ENCODE measurements around the gene SCUBE1.

SCUBE1 gene

GRCh38 chr22:43179146-43179910 is 163.8 kb downstream of the SCUBE1 start:
- Histone ChIP-seq H3K27me3 (ENCODE audit: control insufficient read depth, insufficient read depth, low read length) (no peaks in the 10 kb centered on the region), H3K4me3 (ENCODE audit: low read length) (no peak overlapping the region), H3K27ac (ENCODE audit: low read length) (no peak overlapping the region), H3K36me3 (ENCODE audit: control insufficient read depth, insufficient read depth, low read length) (peaks cover 52% of the 10 kb centered on the region), H3K4me1 (ENCODE audit: control insufficient read depth, insufficient read depth, low read length) (no peaks in the 10 kb centered on the region), H3K9me3 (ENCODE audit: control insufficient read depth, insufficient read depth, low read length) (no peaks in the 10 kb centered on the region)
- no peak for DNase-seq (ENCODE audit: low read depth, low spot score)
- WGBS (ENCODE audit: insufficient coverage, insufficient read length): no CpG with 5 or more reads among the region's 25 CpGs

DNA sequence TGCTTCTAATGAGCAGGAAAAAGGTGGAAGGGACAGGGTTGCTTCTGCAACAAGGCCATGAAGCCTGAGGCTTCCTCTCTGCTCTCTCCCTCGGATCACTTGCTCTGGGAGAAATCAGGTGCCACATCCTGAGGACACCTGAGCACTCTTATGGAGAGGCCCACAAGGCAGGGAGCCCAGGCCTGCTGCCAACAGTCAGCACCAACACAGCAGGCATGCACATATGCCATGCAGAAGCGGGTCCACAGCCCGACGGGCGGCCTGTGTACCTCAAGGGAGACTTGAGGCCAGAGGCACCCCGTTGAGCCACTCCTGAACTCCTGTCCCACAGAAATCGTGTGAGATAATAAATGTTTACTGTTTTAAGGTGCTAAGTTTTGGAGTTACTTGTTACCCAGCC is 165.7 kb downstream of the SCUBE1 start:
- H3K4me3 ChIP-seq (ENCODE audit: low read length): no peak overlapping the region
- H3K27ac ChIP-seq (ENCODE audit: low read length): no peak overlapping the region
- no peaks in the 10 kb centered on the region for H3K27me3 ChIP-seq (ENCODE audit: control insufficient read depth, insufficient read depth, low read length)
- H3K36me3 ChIP-seq (ENCODE audit: control insufficient read depth, insufficient read depth, low read length): peaks cover 62% of the 10 kb centered on the region
- DNase-seq (ENCODE audit: low read depth, low spot score): no peak
- WGBS (ENCODE audit: insufficient coverage, insufficient read length): no CpG with 5 or more reads among the region's 7 CpGs
- H3K4me1 ChIP-seq (ENCODE audit: control insufficient read depth, insufficient read depth, low read length): no peaks in the 10 kb centered on the region
- no peaks in the 10 kb centered on the region for H3K9me3 ChIP-seq (ENCODE audit: control insufficient read depth, insufficient read depth, low read length)

DNA sequence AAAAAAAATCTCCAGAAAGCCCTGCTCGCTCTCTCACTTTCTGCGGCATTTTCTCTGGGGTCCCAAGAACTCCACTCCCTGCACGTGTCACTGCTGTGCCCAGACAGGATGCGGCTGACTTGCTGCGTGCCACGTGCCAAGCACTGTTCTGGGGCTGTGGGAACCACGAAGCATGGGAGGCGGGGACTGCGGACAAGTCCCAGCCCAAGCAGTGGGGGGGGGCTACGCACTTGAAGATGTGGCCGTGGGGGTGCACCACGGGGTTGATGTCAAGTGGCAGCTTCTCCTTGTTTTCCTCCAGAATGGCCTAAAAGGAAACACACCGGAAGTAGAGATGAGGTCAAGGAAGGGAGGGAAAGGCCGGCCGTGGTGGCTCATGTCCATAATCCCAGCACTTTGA is 167.1 kb downstream of the SCUBE1 start:
- no peak for DNase-seq (ENCODE audit: low read depth, low spot score)
- no peaks in the 10 kb centered on the region for H3K4me1 ChIP-seq (ENCODE audit: control insufficient read depth, insufficient read depth, low read length)
- no peaks in the 10 kb centered on the region for H3K27me3 ChIP-seq (ENCODE audit: control insufficient read depth, insufficient read depth, low read length)
- H3K9me3 ChIP-seq (ENCODE audit: control insufficient read depth, insufficient read depth, low read length): no peaks in the 10 kb centered on the region
- no CpG with 5 or more reads among the region's 15 CpGs for WGBS (ENCODE audit: insufficient coverage, insufficient read length)
- H3K4me3 ChIP-seq (ENCODE audit: low read length): no peak overlapping the region
- peaks cover 70% of the 10 kb centered on the region for H3K36me3 ChIP-seq (ENCODE audit: control insufficient read depth, insufficient read depth, low read length)
- no peak overlapping the region for H3K27ac ChIP-seq (ENCODE audit: low read length)

DNA sequence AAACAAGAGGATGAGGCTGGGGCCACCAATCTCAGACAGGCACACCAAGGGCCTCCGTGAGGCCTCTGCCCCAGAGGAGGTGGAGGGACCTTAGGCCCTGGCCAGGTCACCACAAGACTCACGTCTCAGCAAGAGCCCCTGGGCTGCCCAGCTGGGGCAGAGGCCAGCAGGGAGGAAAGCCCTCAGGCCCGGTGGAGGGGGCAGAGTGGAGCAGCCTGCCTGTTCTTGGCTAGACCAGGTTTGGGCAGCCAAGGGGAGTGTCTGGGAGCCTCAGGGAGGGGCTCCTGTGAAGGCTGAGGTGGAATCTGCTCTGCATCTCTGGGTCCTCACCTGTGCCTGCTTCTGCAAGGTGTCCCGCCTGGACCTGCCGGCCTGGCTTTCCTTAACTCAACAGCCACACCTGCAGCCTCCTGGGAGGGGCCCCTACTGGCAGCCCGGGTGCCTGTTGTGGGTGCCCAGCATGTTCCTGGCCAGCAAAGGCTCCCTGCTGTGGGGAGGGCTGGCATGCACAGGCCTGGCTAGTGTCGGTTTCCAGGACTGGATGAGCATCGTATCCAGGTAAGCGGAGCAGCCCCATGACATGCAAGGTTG is 168.1 kb downstream of the SCUBE1 start:
- Histone ChIP-seq H3K4me3 (ENCODE audit: low read length) (no peak overlapping the region), H3K36me3 (ENCODE audit: control insufficient read depth, insufficient read depth, low read length) (peaks cover 67% of the 10 kb centered on the region), H3K4me1 (ENCODE audit: control insufficient read depth, insufficient read depth, low read length) (no peaks in the 10 kb centered on the region), H3K27me3 (ENCODE audit: control insufficient read depth, insufficient read depth, low read length) (no peaks in the 10 kb centered on the region), H3K9me3 (ENCODE audit: control insufficient read depth, insufficient read depth, low read length) (no peaks in the 10 kb centered on the region), H3K27ac (ENCODE audit: low read length) (no peak overlapping the region)
- no CpG with 5 or more reads among the region's 9 CpGs for WGBS (ENCODE audit: insufficient coverage, insufficient read length)
- no peak for DNase-seq (ENCODE audit: low read depth, low spot score)

- no peak overlapping the region for H3K27ac ChIP-seq (ENCODE audit: low read length)
- no peak for DNase-seq (ENCODE audit: low read depth, low spot score)
- no peaks in the 10 kb centered on the region for H3K27me3 ChIP-seq (ENCODE audit: control insufficient read depth, insufficient read depth, low read length)
- no peaks in the 10 kb centered on the region for H3K9me3 ChIP-seq (ENCODE audit: control insufficient read depth, insufficient read depth, low read length)
- WGBS (ENCODE audit: insufficient coverage, insufficient read length): no CpG with 5 or more reads among the region's 39 CpGs
- H3K36me3 ChIP-seq (ENCODE audit: control insufficient read depth, insufficient read depth, low read length): peaks cover 58% of the 10 kb centered on the region
- no peak overlapping the region for H3K4me3 ChIP-seq (ENCODE audit: low read length)
- H3K4me1 ChIP-seq (ENCODE audit: control insufficient read depth, insufficient read depth, low read length): no peaks in the 10 kb centered on the region
Measured at GRCh38 chr22:43173976-43174720, 169.0 kb downstream of the SCUBE1 start.

DNA sequence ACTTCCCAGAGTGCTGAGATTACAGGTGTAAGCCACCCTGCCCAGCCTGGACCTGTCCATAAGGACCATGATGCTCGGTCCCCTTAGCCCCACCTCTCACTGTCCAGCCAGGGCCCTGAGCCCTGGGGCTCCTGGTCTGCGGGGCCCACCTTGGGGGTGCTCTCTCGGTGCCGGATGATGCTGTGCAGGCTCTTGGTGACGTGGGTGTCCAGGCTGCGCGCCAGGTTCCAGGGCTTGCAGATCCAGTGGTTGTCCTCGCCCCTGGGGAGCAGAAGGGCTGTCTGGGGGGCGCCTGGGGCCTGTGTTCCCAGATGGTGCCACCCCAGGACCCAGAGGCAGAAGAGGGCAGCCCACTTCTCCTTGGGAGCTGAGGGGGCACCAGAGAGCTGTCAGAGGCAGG is 169.6 kb downstream of the SCUBE1 start:
- Histone ChIP-seq H3K36me3 (ENCODE audit: control insufficient read depth, insufficient read depth, low read length) (peaks cover 57% of the 10 kb centered on the region), H3K4me1 (ENCODE audit: control insufficient read depth, insufficient read depth, low read length) (no peaks in the 10 kb centered on the region), H3K27ac (ENCODE audit: low read length) (no peak overlapping the region), H3K27me3 (ENCODE audit: control insufficient read depth, insufficient read depth, low read length) (no peaks in the 10 kb centered on the region), H3K9me3 (ENCODE audit: control insufficient read depth, insufficient read depth, low read length) (no peaks in the 10 kb centered on the region), H3K4me3 (ENCODE audit: low read length) (no peak overlapping the region)
- DNase-seq (ENCODE audit: low read depth, low spot score): no peak
- no CpG with 5 or more reads among the region's 9 CpGs for WGBS (ENCODE audit: insufficient coverage, insufficient read length)

DNA sequence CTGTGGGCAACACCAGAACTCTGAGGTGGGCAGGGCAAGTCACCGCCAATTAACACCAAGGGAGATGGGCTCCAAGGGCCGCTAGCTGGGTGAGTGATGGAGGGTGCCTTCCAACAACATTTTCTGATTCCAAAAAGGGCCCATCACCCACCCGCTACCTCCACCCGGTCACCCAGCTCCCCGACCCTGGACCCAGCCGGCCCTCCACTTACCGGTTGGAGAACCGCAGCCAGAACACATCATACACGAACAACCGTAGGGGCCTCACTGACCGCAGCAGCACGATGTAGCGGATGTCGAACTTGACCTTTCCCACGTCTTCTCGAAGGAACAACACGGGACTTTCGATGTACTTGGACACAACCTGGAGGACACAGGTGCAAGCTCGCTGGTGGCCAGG is 171.0 kb downstream of the SCUBE1 start:
- DNase-seq (ENCODE audit: low read depth, low spot score): no peak
- H3K4me1 ChIP-seq (ENCODE audit: control insufficient read depth, insufficient read depth, low read length): no peaks in the 10 kb centered on the region
- WGBS (ENCODE audit: insufficient coverage, insufficient read length): no CpG with 5 or more reads among the region's 19 CpGs
- no peak overlapping the region for H3K4me3 ChIP-seq (ENCODE audit: low read length)
- H3K36me3 ChIP-seq (ENCODE audit: control insufficient read depth, insufficient read depth, low read length): peaks cover 66% of the 10 kb centered on the region
- H3K27ac ChIP-seq (ENCODE audit: low read length): no peak overlapping the region
- no peaks in the 10 kb centered on the region for H3K9me3 ChIP-seq (ENCODE audit: control insufficient read depth, insufficient read depth, low read length)
- no peaks in the 10 kb centered on the region for H3K27me3 ChIP-seq (ENCODE audit: control insufficient read depth, insufficient read depth, low read length)

GRCh38 chr22:43171607-43172006 is 171.6 kb downstream of the SCUBE1 start:
- DNase-seq (ENCODE audit: low read depth, low spot score): no peak
- no CpG with 5 or more reads among the region's 12 CpGs for WGBS (ENCODE audit: insufficient coverage, insufficient read length)
- H3K27me3 ChIP-seq (ENCODE audit: control insufficient read depth, insufficient read depth, low read length): no peaks in the 10 kb centered on the region
- H3K27ac ChIP-seq (ENCODE audit: low read length): no peak overlapping the region
- no peaks in the 10 kb centered on the region for H3K4me1 ChIP-seq (ENCODE audit: control insufficient read depth, insufficient read depth, low read length)
- no peaks in the 10 kb centered on the region for H3K9me3 ChIP-seq (ENCODE audit: control insufficient read depth, insufficient read depth, low read length)
- no peak overlapping the region for H3K4me3 ChIP-seq (ENCODE audit: low read length)
- H3K36me3 ChIP-seq (ENCODE audit: control insufficient read depth, insufficient read depth, low read length): peaks cover 67% of the 10 kb centered on the region

- no peak overlapping the region for H3K4me3 ChIP-seq (ENCODE audit: low read length)
- DNase-seq (ENCODE audit: low read depth, low spot score): no peak
- no peaks in the 10 kb centered on the region for H3K9me3 ChIP-seq (ENCODE audit: control insufficient read depth, insufficient read depth, low read length)
- no peak overlapping the region for H3K27ac ChIP-seq (ENCODE audit: low read length)
- no CpG with 5 or more reads among the region's 14 CpGs for WGBS (ENCODE audit: insufficient coverage, insufficient read length)
- H3K4me1 ChIP-seq (ENCODE audit: control insufficient read depth, insufficient read depth, low read length): no peaks in the 10 kb centered on the region
- H3K36me3 ChIP-seq (ENCODE audit: control insufficient read depth, insufficient read depth, low read length): peaks cover 64% of the 10 kb centered on the region
- no peaks in the 10 kb centered on the region for H3K27me3 ChIP-seq (ENCODE audit: control insufficient read depth, insufficient read depth, low read length)
Measured at GRCh38 chr22:43171019-43171491, 172.1 kb downstream of the SCUBE1 start.

GRCh38 chr22:43170131-43170480 is 173.1 kb downstream of the SCUBE1 start:
- DNase-seq (ENCODE audit: low read depth, low spot score): no peak
- Histone ChIP-seq H3K36me3 (ENCODE audit: control insufficient read depth, insufficient read depth, low read length) (peaks cover 57% of the 10 kb centered on the region), H3K4me3 (ENCODE audit: low read length) (no peak overlapping the region), H3K27me3 (ENCODE audit: control insufficient read depth, insufficient read depth, low read length) (no peaks in the 10 kb centered on the region), H3K4me1 (ENCODE audit: control insufficient read depth, insufficient read depth, low read length) (no peaks in the 10 kb centered on the region), H3K9me3 (ENCODE audit: control insufficient read depth, insufficient read depth, low read length) (no peaks in the 10 kb centered on the region), H3K27ac (ENCODE audit: low read length) (no peak overlapping the region)
- WGBS (ENCODE audit: insufficient coverage, insufficient read length): no CpG with 5 or more reads among the region's 9 CpGs

All from iPS DF 6.9 (cell line).